Hepatocyte (in vitro differentiated cells): Measurements from ENCODE around the gene TEX44. TPM values are rescaled to one million over a fixed set of nuclear protein-coding genes. Genes with fewer than 3 reads are reported as not detected.

ENCODE experiments used
- DNase-seq: peaks from one replicate; pipeline ENCODE4 v3.0.0-alpha.2; 2016; ENCODE audit warnings: low spot score
- H2AFZ ChIP-seq: fragments of 200-600 bp; sonication (generic); 2 replicates; pipeline ENCODE4 v1.6.0; 2016; ENCODE audit warnings: antibody characterized with exemption, mild to moderate bottlenecking
- H3K27ac ChIP-seq: fragments of 200-600 bp; sonication (generic); 2 replicates; pipeline ENCODE4 v1.5.1; 2016; ENCODE audit warnings: mild to moderate bottlenecking
- H3K27me3 ChIP-seq: fragments of 200-600 bp; sonication (generic); 2 replicates; pipeline ENCODE4 v1.6.1; 2016
- H3K36me3 ChIP-seq: fragments of 200-600 bp; sonication (generic); replicated peaks from 2 replicates; pipeline ENCODE4 v1.5.1; 2016; ENCODE audit warnings: low read depth; ENCODE audit not compliant: insufficient read depth
- H3K4me1 ChIP-seq: fragments of 200-600 bp; sonication (generic); 2 replicates; pipeline ENCODE4 v1.5.1; 2016; ENCODE audit warnings: mild to moderate bottlenecking, moderate library complexity; ENCODE audit not compliant: insufficient read depth
- H3K4me2 ChIP-seq: fragments of 200-600 bp; sonication (generic); 2 replicates; pipeline ENCODE4 v1.6.0; 2016
- H3K4me3 ChIP-seq: fragments of 200-600 bp; sonication (generic); 2 replicates; pipeline ENCODE4 v1.5.1; 2016; ENCODE audit warnings: mild to moderate bottlenecking
- H3K79me2 ChIP-seq: fragments of 200-600 bp; sonication (generic); 2 replicates; pipeline ENCODE4 v1.6.0; 2017; ENCODE audit warnings: mild to moderate bottlenecking
- H3K9me2 ChIP-seq: fragments of 200-600 bp; sonication (generic); replicated peaks from 2 replicates; pipeline ENCODE4 v1.6.0; 2017; ENCODE audit warnings: mild to moderate bottlenecking; ENCODE audit not compliant: insufficient read depth
- H3K9me3 ChIP-seq: fragments of 200-600 bp; sonication (generic); 2 replicates; pipeline ENCODE4 v1.5.1; 2016; ENCODE audit warnings: low read depth, mild to moderate bottlenecking
- H4K20me1 ChIP-seq: fragments of 200-600 bp; sonication (generic); 2 replicates; pipeline ENCODE4 v1.6.0; 2016; ENCODE audit warnings: mild to moderate bottlenecking; ENCODE audit not compliant: insufficient read depth, poor library complexity, severe bottlenecking
- CTCF ChIP-seq: fragments of 200-600 bp; sonication (generic); IDR thresholded peaks from 2 replicates; pipeline ENCODE4 v1.5.1; 2016; ENCODE audit warnings: antibody characterized with exemption, mild to moderate bottlenecking; ENCODE audit not compliant: poor library complexity
- EZH2 ChIP-seq: fragments of 200-600 bp; sonication (generic); IDR thresholded peaks from 2 replicates; pipeline ENCODE4 v1.6.1; 2016; ENCODE audit warnings: antibody characterized with exemption, mild to moderate bottlenecking, borderline replicate concordance
- EZH2phosphoT487 ChIP-seq: fragments of 200-600 bp; sonication (generic); IDR thresholded peaks from one replicate; pipeline ENCODE4 v1.6.1; 2018; ENCODE audit warnings: antibody characterized with exemption, mild to moderate bottlenecking, low read depth, moderate library complexity; ENCODE audit not compliant: unreplicated experiment, severe bottlenecking
- WGBS: methylation state at CpG from one replicate; pipeline ENCODE4 v1.1.6; 2016; ENCODE audit warnings: low lambda C conversion rate; ENCODE audit errors: missing lambda C conversion rate; 5-methylcytosine and 5-hydroxymethylcytosine counted together
- polyA plus RNA-seq: library from polyadenylated mRNA; unstranded; fragments of >200 nt; fragmentation: Nextera tagmentation; extraction: Ambion mirVana; gene quantifications from 2 replicates; pipeline ENCODE4 v1.2.1, GENCODE V29; 2016
- total RNA-seq: library from RNA; depleted of rRNA; stranded (reverse); fragments of >200 nt; gene quantifications from 2 replicates; pipeline ENCODE4 v1.2.3, GENCODE V29; 2014

TEX44 gene
- total and polyA plus RNA-seq, 2 experiments from 2014 or later, result not detected

GRCh38 chr2:231615058-231615671 is 22.5 kb downstream of the TEX44 start:
- TF ChIP-seq EZH2phosphoT487 (no peak), CTCF (no peak), EZH2 (no peak)
- WGBS, result 41% methylated on average over 31 of the region's 31 CpGs
- Histone ChIP-seq H3K4me1 (peaks cover 48% of the 10 kb centered on the region), H3K4me2 (peak overlapping the region; percentile 92), H3K79me2 (no peaks in the 10 kb centered on the region), H3K27me3 (no peaks in the 10 kb centered on the region), H3K4me3 (peak overlapping the region; percentile 37), H3K27ac (peak overlapping the region; percentile 99), H4K20me1 (no peaks in the 10 kb centered on the region), H3K9me3 (no peaks in the 10 kb centered on the region), H3K36me3 (no peaks in the 10 kb centered on the region), H2AFZ (peak overlapping the region; percentile 87), H3K9me2 (no peaks in the 10 kb centered on the region)
- peak; percentile 39 for DNase-seq

- Histone ChIP-seq H3K27me3 (no peaks in the 10 kb centered on the region), H3K4me3 (no peak overlapping the region), H3K4me1 (peaks cover 55% of the 10 kb centered on the region), H2AFZ (no peak overlapping the region), H4K20me1 (no peaks in the 10 kb centered on the region), H3K79me2 (no peaks in the 10 kb centered on the region), H3K36me3 (no peaks in the 10 kb centered on the region), H3K27ac (no peak overlapping the region), H3K4me2 (no peak overlapping the region), H3K9me2 (no peaks in the 10 kb centered on the region), H3K9me3 (no peaks in the 10 kb centered on the region)
- TF ChIP-seq CTCF, result no peak
- no peak for TF ChIP-seq EZH2phosphoT487
- no peak for TF ChIP-seq EZH2
- DNase-seq, result no peak
- 78% methylated on average over 4 of the region's 4 CpGs for WGBS
These were observed 23.6 kb downstream of the TEX44 start for GRCh38 chr2:231616296-231616695.

GRCh38 chr2:231617059-231617926 is 24.6 kb downstream of the TEX44 start:
- H3K79me2 ChIP-seq, result no peaks in the 10 kb centered on the region
- TF ChIP-seq EZH2 (no peak), CTCF (no peak), EZH2phosphoT487 (no peak)
- no peak for DNase-seq
- peaks cover 50% of the 10 kb centered on the region for H3K4me1 ChIP-seq
- no peak overlapping the region for H3K27ac ChIP-seq
- H2AFZ ChIP-seq, result no peak overlapping the region
- H3K9me3 ChIP-seq, result no peaks in the 10 kb centered on the region
- 71% methylated on average over 13 of the region's 13 CpGs for WGBS
- H3K4me3 ChIP-seq, result no peak overlapping the region
- no peaks in the 10 kb centered on the region for H3K27me3 ChIP-seq
- H3K36me3 ChIP-seq, result no peaks in the 10 kb centered on the region
- H3K9me2 ChIP-seq, result no peaks in the 10 kb centered on the region
- no peaks in the 10 kb centered on the region for H4K20me1 ChIP-seq
- no peak overlapping the region for H3K4me2 ChIP-seq
